ENCODE results near the gene ALKBH7. TPM values are rescaled to one million over a fixed set of nuclear protein-coding genes. Genes with fewer than 3 reads are reported as not detected.

The ALKBH7 gene
- total and polyA plus RNA-seq, 2 experiments from 2014 or later = 48.5 to 79.8 TPM

DNA sequence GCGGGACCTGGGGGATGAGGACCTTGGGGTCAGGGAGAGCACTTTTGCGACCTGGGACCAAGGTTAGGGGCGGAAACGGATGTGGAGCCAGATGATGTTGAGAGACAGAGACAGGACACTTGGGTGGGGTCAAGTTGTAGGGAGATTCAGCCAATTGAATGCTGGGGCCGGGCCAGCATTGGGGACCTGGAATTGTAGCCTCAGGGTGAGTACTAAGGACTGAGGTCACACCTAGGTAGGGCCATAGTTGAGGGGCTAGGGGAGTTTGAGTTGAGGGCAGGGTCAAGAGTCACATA lies 1.2 kb downstream of the ALKBH7 start:
- Histone ChIP-seq H3K4me1 (ENCODE audit: insufficient read depth) (peaks cover 10% of the 10 kb centered on the region), H3K27me3 (replicated peaks; ENCODE audit: insufficient read depth) (no peaks in the 10 kb centered on the region), H3K36me3 (ENCODE audit: low read depth) (no peaks in the 10 kb centered on the region), H3K9me2 (ENCODE audit: insufficient read depth) (no peaks in the 10 kb centered on the region), H3F3A (ENCODE audit: insufficient read depth) (peaks cover 29% of the 10 kb centered on the region; the same call in 1 of the 2 replicates), H3K79me2 (ENCODE audit: insufficient read depth) (no peaks in the 10 kb centered on the region), H3K4me3 (peak overlapping the region; percentile 67), H3K4me2 (ENCODE audit: unreplicated experiment) (peak overlapping the region; percentile 58), H3K9me3 (ENCODE audit: low read depth) (no peaks in the 10 kb centered on the region), H3K9ac (peak overlapping the region; percentile 75), H3K27ac (peak overlapping the region; percentile 56), H2AFZ (peak overlapping the region; percentile 58), H4K20me1 (ENCODE audit: insufficient read depth) (no peaks in the 10 kb centered on the region)
- TF ChIP-seq EZH2phosphoT487 (IDR thresholded peaks at IDR 0.05; ENCODE audit: insufficient read depth, low read depth) (no peak), EZH2 (IDR thresholded peaks at IDR 0.05; ENCODE audit: insufficient read depth, poor library complexity, severe bottlenecking) (no peak)
- no peak for DNase-seq
- in situ Hi-C loops (cut with MboI) = no loop called here
- 21 to 33% methylated on average over 3 to 5 of the region's 5 CpGs for WGBS, 2 experiments (ENCODE audit: low coverage in 1 of 2, low lambda C conversion rate in 2 of 2, missing lambda C conversion rate in 2 of 2)

DNA sequence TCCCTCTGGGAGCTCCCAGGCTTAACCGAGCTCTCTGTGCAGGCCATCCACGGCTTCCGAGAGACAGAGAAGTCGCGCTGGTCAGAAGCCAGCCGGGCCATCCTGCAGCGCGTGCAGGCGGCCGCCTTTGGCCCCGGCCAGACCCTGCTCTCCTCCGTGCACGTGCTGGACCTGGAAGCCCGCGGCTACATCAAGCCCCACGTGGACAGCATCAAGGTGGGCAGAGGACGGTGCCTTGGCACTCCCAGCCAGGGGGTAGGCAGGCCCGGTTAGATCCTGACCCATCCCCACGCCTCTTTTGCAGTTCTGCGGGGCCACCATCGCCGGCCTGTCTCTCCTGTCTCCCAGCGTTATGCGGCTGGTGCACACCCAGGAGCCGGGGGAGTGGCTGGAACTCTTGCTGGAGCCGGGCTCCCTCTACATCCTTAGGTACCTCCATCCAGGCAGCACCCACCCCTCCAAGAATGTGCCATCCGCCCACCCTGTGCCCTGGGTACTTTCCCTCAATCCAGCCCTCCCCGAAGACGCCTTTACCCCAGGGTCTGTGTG lies 1.6 kb downstream of the ALKBH7 start:
- peak overlapping the region; percentile 58; the same call in 1 of the 2 replicates for H2AFZ ChIP-seq
- H3K9ac ChIP-seq = peak overlapping the region; percentile 75; the same call in 1 of the 2 replicates
- TF ChIP-seq EZH2phosphoT487 (IDR thresholded peaks at IDR 0.05; ENCODE audit: insufficient read depth, low read depth) (no peak), EZH2 (IDR thresholded peaks at IDR 0.05; ENCODE audit: insufficient read depth, poor library complexity, severe bottlenecking) (no peak)
- H3K27ac ChIP-seq = no peak overlapping the region
- H3K9me2 ChIP-seq (ENCODE audit: insufficient read depth) = no peaks in the 10 kb centered on the region
- 51 to 63% methylated on average over 29 of the region's 29 CpGs for WGBS, 2 experiments (ENCODE audit: low coverage in 1 of 2, low lambda C conversion rate in 2 of 2, missing lambda C conversion rate in 2 of 2)
- peaks cover 10% of the 10 kb centered on the region for H3K4me1 ChIP-seq (ENCODE audit: insufficient read depth)
- H3K27me3 ChIP-seq (replicated peaks; ENCODE audit: insufficient read depth) = no peaks in the 10 kb centered on the region
- in situ Hi-C loops (cut with MboI) = no loop called here
- peaks cover 30% of the 10 kb centered on the region; the same call in 1 of the 2 replicates for H3F3A ChIP-seq (ENCODE audit: insufficient read depth)
- peak overlapping the region; percentile 58 for H3K4me2 ChIP-seq (ENCODE audit: unreplicated experiment)
- peak overlapping the region; percentile 67 for H3K4me3 ChIP-seq
- 0 out of 2 replicates have a peak, but pooled peaks cover 3% of the 10 kb centered on the region for H3K36me3 ChIP-seq (ENCODE audit: low read depth)
- no peak for DNase-seq
- no peaks in the 10 kb centered on the region for H3K9me3 ChIP-seq (ENCODE audit: low read depth)
- H3K79me2 ChIP-seq (ENCODE audit: insufficient read depth) = no peaks in the 10 kb centered on the region
- no peaks in the 10 kb centered on the region for H4K20me1 ChIP-seq (ENCODE audit: insufficient read depth)

DNA sequence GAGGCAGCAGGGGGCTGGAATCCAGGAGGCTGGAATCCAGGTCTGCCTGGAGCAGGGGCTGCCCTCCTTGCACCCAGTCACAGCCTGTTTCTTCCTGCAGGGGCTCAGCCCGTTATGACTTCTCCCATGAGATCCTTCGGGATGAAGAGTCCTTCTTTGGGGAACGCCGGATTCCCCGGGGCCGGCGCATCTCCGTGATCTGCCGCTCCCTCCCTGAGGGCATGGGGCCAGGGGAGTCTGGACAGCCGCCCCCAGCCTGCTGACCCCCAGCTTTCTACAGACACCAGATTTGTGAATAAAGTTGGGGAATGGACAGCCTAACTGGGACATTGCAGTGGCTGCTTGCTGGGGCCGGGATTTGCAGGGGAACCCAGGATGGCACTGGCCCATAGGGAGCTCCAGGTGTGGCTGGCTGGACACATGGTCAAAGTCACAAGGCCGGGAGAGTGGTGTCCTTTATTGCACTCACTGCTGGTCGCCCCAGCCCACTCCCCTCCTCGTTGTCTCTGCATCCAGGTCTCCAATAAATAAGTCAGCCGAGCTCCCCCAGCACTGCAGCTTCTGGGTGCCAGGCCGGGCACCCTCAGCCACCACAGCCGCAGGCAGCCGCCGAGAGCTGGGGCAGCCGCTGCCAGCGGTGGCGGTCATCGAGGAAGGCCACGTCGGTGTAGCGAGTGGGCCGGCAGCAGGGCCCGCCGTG lies 2.3 kb downstream of the ALKBH7 start:
- no peak overlapping the region for H3K4me3 ChIP-seq
- H3K4me2 ChIP-seq (ENCODE audit: unreplicated experiment) = no peak overlapping the region
- H3K4me1 ChIP-seq (ENCODE audit: insufficient read depth) = peaks cover 10% of the 10 kb centered on the region
- DNase-seq = no peak
- H3K79me2 ChIP-seq (ENCODE audit: insufficient read depth) = no peaks in the 10 kb centered on the region
- no peak overlapping the region for H3K27ac ChIP-seq
- no peaks in the 10 kb centered on the region for H3K27me3 ChIP-seq (replicated peaks; ENCODE audit: insufficient read depth)
- H3K9ac ChIP-seq = no peak overlapping the region
- no peaks in the 10 kb centered on the region for H4K20me1 ChIP-seq (ENCODE audit: insufficient read depth)
- H3F3A ChIP-seq (ENCODE audit: insufficient read depth) = peaks cover 24% of the 10 kb centered on the region; the same call in 1 of the 2 replicates
- H2AFZ ChIP-seq = no peak overlapping the region
- TF ChIP-seq EZH2phosphoT487 (IDR thresholded peaks at IDR 0.05; ENCODE audit: insufficient read depth, low read depth) (no peak), EZH2 (IDR thresholded peaks at IDR 0.05; ENCODE audit: insufficient read depth, poor library complexity, severe bottlenecking) (no peak)
- H3K9me3 ChIP-seq (ENCODE audit: low read depth) = no peaks in the 10 kb centered on the region
- H3K36me3 ChIP-seq (ENCODE audit: low read depth) = peaks cover 6% of the 10 kb centered on the region; the same call in 1 of the 2 replicates
- WGBS, 2 experiments (ENCODE audit: low coverage in 1 of 2, low lambda C conversion rate in 2 of 2, missing lambda C conversion rate in 2 of 2) = 91 to 94% methylated on average over 18 to 28 of the region's 29 CpGs
- in situ Hi-C loops (cut with MboI) = no loop called here
- H3K9me2 ChIP-seq (ENCODE audit: insufficient read depth) = no peaks in the 10 kb centered on the region

DNA sequence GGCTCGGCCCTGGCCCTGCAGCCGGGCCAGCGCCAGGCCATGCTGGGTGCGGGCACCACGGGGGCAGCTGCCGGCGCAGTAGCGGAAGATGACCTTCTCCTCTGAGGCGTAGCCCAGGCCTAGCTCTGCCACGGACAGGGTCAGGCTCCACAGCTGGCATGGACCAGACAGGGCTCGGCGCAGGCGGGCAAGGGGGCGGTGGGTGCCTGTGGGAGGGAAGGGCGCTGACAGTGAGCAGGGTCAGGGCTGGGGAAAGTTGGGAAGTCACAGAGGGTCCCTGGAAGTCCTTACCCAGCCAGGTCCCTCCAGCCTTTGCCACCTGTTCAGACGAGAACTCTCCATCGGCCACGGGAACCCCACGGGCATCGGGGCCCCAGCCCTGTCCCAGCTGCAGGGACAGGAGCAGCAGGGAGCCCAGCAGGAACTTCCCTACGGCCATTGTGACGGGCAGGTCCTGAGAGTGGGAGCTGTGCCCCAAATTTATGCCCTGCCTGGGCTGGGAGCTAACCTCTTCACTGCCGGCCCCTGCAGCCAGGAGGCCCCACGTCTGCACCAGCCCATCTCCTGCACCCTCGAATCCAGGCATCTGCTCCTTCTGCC lies 2.9 kb downstream of the ALKBH7 start, which contains the start of gene PSPN:
Gene PSPN, minus strand, starts transcription at position 523 of the 600 bp plus-strand sequence. Its CDS starts 84 bp downstream, at position 439.
- in situ Hi-C loops (cut with MboI) = no loop called here
- DNase-seq = no peak
- Histone ChIP-seq H3K9me3 (ENCODE audit: low read depth) (no peaks in the 10 kb centered on the region), H3K4me2 (ENCODE audit: unreplicated experiment) (no peak within 1 kb of the TSS), H3K27ac (no peak within 1 kb of the TSS), H3K4me3 (no peak within 1 kb of the TSS), H2AFZ (no peak within 1 kb of the TSS), H4K20me1 (ENCODE audit: insufficient read depth) (no peaks in the 10 kb centered on the region), H3K9ac (no peak within 1 kb of the TSS), H3K4me1 (ENCODE audit: insufficient read depth) (peaks cover 10% of the 10 kb centered on the region), H3K36me3 (ENCODE audit: low read depth) (peaks cover 11% of the 10 kb centered on the region; the same call in 1 of the 2 replicates), H3K79me2 (ENCODE audit: insufficient read depth) (no peaks in the 10 kb centered on the region), H3F3A (ENCODE audit: insufficient read depth) (peaks cover 23% of the 10 kb centered on the region; the same call in 1 of the 2 replicates), H3K9me2 (ENCODE audit: insufficient read depth) (no peaks in the 10 kb centered on the region), H3K27me3 (replicated peaks; ENCODE audit: insufficient read depth) (no peaks in the 10 kb centered on the region)
- TF ChIP-seq EZH2 (IDR thresholded peaks at IDR 0.05; ENCODE audit: insufficient read depth, poor library complexity, severe bottlenecking) (no peak), EZH2phosphoT487 (IDR thresholded peaks at IDR 0.05; ENCODE audit: insufficient read depth, low read depth) (no peak)
- WGBS, 2 experiments (ENCODE audit: low coverage in 1 of 2, low lambda C conversion rate in 2 of 2, missing lambda C conversion rate in 2 of 2) = 88 to 91% methylated on average over 25 of the region's 25 CpGs
